Right hindlimb (tissue), 1 donor: Measurements from ENCODE around the gene CCT7.
A peak's percentile ranks its signal among the peaks of the same experiment; 100 is the strongest.

Source experiments
- DNase-seq: peaks from one replicate; pipeline ENCODE4 v3.0.0-alpha.2; 2018

Gene CCT7

DNA sequence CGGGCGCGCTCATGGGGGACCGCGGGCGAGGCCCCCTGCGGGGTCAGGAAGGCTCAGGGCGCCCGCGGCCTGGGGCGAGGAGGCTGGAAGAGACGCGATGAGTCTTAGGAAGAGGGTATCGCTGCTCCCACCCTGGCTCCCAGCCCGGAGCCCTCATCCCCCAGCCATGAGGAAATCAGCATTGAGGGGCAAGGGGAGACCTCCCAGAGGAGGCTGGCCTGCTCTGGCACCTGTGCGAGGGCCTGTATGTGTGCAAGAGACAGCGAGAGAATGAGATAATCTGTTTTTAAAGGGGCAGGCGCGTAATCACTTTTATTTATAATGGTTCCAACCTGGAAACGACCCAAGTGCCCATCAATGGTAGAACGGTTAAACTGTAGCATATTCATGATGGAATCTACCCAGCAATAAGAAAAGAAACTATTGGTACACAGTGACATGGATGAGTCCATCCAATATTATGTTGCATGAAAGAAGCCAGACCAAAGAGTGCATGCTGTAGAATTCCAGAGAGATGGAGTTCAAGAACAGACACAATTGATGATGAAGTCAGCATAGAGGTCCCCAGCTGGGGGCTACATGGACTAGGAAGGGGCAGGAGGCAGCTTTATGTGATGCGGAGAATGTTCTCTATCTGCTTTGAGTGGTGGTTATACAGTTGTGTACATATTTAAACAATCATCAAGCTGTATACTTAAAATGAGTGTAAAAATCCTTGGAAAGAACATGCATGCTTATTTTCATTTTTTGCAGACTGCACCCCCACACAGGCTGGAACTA lies 35.8 kb downstream of the CCT7 start:
- DNase-seq: no peak

DNA sequence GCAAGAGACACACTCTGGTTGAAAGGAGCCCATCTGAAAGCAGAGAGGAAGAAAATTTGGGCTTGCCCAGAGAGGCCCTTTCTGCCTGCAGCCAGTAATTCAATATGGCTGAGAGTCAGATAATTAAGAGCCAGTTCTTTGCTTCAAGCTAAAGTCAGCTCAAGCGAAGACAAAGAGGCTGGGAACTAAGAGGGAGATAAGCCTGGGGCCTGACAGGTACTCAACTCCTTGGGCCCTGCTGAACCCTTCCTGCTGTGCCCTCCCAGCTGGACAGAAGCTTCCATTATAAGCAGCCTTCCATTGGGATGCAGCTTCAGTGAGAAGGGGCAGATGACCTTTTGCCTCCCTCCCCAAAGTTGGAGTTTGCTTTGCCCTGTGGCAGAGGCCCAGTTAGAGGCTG lies 38.2 kb downstream of the CCT7 start:
- no peak for DNase-seq

DNA sequence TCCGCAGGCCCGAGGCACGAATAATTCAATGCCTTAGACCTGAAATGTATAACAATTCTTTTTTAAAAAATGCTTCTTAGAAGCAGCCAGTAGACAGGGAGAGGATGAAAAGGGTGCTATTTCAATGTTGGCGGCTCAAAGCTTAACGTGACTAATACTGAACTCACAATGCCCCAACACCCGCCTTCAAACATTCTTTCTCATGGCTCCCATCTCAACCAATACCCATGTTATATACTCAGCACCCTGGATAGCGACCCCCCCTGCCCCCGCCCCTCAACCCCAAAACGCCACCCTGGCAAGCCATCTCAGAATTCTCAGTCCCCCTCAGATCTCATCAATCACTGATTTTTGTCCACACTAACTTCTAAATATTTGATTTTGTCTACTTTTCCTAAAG lies 45.7 kb downstream of the CCT7 start:
- no peak for DNase-seq

DNA sequence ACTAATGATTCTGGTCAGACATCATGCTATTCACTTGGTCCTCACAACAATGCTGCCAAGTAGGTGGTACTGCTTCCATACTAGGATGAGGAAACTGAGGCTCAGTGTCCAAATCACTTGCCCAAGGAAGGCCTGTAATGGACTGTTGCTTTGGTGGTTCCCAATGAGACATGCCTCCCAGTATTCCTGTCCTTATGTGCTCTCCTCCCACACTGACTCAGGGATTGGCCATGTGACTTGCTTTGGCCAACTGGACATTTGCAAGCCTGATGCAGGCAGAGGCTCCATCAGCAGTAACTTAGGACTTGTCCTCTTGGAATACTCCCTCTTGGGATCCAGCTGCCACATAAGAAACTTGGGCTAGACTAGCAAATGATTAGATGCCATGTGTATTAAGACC lies 47.1 kb downstream of the CCT7 start:
- DNase-seq: no peak

DNA sequence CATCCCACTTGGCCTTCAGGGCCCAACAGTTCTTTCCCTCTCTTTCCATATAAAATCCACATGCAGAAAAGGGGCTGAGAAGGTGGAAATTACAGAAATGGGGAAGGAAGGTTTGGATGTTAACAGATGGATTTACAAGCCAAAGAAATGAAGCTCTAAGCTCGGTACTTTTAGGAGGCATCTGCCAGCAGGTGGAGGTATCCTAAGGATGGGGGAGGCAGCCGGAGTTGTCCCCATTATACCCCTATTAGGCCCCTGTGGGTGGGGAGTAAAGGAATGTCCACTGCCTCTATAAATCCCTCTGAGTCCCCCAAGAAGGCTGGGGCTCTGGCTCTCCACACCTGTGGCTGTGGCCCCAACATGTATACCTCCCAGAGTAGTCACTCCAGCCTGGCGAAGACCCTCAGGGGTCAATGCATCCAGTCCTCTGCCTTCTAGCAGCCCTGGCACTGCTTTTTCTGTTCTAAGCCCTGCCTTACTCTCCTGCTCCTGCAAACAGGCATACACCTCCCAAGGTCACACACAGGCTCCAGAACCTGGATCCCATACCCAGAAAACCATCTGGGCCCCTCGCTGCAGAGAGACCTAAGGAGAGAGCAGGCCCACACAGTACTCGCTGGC lies 48.9 kb downstream of the CCT7 start:
- no peak for DNase-seq

DNA sequence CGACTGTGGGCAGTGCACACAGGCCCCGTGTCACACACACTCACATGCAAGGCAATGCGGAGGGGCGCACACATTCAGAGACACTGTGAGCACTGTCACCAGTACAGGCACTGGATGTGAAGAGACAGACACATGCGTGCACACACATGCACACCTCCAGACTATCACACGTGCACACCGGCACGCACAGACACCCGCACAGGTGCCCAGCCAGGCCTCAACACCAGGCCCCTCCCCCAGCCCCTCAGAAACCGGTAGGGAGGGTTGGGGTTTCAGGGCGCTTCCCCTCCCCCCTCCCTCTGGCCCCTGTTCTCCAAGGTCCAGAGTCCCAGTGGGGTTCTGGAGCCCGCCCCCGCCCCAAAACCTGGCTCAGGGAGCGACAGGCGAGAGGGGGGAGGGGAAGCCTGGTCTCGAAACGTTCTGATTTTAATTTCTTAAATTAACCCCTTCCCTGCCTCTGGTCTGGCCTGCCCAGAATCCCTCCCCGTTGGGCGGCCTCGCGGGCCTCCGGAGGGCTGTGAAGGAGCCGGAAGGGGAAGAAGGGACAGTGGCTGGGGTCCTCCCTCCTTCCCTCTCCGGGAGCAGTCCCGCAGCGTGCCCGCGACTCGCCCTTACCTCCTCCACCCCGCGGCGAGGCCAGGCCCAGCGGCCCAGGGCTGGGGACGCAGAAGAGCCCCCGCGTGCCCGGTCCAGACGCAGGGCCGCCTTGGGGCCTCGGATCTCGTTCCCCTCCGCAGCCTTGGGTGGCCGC lies 49.6 kb downstream of the CCT7 start:
- DNase-seq: no peak

DNA sequence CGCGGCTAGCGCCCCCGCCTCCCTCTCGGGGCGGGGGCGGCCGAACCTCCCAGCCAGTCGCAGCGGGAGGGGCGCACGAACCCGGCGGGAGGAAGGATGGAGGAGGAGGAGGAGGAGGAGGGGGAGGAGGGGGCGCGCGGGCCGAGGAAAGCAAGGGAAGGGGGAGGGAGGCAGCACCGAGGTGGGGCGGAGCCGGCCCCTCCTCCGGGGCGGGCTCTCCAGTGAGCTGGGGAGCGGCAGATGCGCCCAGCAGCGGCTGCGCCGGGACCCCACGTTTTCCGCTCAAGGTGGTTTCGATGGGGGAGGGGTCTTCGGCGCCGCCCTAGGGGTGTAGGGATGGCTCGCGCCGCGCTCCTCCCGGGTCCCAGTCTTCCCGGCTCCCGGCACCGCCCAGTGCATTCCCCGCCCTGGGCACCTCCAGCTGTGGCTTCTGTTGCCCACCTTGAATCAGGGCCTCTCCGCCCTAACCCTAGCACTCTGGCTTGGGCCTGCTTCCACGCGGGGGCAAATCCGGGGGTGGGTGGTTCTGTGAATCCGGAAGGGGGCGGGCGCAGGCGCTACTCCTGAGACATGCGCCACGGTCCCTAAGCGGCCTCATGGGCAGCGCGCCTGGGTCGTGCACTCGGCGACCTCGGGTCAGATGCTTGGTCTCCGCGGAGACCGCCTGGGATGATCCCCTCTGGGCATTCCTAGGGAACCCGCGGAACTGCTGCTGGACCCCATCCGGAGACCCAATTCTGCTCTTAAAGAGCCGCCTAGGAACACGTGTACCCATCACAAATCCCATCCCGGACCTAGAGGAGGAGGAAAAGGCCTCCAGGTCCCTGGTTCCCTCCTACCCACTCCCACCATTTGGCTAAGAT lies 50.4 kb downstream of the CCT7 start, which contains the start of gene FBXO41:
Gene FBXO41, minus strand, starts transcription at position 183 of the 863 bp plus-strand sequence. CDS start 14,848 bp downstream, outside the sequence.
- DNase-seq: no peak

DNA sequence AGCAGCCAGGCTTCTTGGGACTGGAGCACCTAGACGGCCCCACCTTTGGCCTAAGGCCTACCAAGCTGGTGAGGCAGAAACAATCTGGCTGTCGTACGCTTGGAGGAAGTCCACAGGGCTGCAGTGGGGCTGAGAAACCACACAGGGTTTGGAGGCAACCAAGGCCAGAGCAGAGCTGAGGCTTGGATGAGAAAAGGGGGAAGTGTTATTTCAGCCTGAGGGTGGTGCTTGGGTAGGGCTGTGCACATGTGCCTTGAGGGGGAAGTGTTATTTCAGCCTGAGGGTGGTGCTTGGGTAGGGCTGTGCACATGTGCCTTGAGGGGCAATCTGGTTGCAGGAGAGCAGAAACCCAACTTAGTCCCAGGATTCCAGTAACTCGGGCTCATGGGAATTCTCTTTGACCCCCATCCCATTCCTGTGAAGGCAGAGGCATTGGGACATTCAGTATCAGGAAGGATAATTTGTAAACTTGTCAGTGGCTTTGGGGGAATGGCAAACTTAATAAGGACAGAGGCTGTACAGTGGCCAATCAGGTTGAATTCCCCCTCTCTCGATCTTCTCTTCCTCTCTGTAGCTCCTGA lies 51.1 kb downstream of the CCT7 start:
- DNase-seq: no peak

DNA sequence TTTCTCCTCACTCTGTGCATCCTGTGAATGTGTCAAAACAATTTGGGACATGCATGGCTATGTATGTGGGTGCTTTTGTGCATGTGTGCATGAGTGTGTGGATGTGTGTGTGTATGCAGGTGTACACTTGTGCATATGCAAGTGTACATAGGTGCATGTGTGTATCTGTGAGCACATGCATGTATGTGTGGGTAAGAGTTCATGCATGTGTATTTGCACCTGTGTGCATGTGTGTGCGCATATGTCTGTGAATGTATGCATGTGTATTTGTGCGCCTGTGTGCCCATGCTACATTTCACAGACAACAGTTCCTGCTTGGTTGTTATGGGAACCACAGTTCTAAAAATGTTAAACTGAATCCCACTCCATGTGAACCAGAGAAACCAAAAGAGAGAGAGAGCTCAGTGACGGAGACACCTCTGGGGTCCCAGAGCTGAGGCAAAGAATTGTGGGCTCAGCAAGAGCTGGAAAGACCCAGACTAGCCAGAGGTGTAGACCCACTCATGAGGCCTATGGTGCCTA lies 52.1 kb downstream of the CCT7 start:
- no peak for DNase-seq

DNA sequence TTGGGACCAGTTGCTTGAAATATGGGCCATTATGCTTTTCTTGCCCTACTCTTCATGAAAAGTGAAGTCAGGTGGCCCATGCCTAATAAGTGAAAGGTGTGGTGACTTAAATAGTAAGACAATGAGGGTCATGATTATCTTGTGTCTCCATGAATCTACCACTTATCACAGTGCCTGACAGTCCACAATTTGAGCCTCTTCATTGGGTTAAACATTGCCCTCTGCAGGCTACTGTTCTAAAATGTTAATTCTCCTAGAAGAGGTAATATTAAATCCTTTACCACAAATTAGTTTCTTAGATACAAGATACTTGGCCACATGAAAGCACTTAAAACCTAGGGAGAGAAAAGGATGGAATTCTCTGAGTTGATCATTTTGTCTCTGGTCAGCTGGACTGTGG lies 55.2 kb downstream of the CCT7 start:
- DNase-seq: no peak

DNA sequence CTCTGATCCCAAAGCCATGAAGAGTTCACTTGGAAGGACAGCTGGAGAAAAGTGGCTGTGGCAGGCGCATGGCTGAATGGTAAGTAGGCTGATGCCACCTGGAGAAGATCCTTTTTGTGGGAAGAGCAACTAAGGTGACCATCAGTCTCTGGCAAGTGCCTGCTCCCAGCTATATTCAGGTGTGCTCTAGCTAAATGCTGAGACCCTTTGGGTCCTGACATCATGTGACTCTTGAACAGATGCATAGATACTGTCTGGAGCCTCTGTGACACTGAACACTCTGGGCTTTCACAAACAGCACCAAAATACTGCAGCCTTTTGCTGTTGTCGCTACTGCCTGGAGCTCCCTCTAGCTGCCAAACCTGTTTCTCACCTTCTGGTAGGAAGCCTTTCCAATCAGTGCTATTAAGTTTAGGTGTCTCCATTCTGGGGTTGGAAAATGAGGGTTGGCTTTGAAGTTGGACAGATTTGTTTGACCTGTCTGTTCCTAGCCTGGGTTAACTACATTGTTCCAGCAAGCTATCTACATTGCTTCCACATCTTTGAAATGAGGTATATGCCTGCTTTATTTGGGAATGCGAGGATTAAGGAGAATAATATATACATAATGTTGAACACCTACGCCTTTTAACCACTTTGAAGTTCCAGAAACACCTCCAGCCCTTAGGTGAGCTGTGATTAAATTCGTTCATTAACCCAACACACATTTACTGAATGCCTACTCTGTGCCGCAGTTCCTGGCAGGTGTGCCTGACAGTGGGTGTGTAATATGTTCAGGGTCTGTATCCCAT lies 56.1 kb downstream of the CCT7 start:
- DNase-seq: no peak

DNA sequence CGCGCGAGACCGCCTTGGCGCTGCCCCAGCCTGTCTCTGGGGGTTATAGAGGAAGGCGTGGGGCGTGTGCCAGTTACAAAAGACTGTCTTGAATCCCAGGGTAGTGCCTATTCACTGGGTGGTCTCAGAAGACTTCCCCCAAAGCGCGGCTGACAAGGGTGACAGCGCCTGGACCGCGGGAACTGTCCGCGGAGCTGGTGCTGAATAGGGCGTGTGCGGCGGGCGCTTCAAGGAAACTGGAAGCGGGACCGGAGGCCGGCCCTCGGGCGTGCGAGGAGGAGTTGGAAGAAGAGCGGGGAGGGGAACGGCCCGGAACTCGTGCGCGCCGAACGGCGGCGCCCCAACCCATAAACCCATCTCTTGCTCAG lies 57.0 kb downstream of the CCT7 start:
- DNase-seq: peak; percentile 80

DNA sequence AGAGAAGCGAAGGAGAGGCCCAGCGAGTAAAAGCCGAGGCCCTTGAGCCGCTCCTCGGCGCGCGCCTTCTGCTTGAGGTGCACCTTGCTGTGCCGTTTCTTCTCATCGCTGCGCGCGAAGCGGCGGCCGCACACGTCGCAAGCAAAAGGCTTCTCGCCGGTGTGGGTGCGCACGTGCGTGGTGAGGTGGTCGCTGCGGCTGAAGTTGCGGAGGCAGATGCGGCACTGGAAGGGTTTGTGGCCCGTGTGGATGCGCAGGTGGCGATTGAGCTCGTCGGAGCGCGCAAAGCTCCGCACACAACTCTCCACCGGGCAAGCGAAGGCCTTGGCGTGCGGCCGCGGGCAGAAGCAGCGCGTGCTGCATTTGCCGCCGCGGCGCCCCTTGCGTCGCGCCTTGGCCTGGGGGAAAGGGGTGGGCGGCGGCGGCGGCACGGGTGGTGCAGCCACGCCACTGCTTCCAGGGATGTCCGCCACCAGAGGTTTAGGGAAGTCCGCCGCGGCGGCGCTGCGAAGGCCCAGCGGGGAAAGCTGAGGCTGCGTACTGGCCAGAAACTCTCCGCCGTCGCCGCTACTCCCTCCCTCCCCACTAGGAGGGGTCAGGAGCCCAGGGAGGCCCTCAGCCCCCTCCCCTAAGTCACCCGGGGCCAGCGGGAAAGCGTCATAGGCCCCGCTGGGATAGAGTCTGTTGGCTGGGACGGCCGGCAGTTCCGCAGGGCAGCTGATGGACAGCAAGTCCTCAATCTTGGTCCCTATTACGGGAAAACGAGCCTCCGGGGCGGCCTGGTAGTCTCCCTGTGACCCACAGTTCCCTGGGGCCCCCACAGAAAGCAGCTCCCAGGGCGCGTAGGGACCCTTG lies 57.6 kb downstream of the CCT7 start:
- no peak for DNase-seq

DNA sequence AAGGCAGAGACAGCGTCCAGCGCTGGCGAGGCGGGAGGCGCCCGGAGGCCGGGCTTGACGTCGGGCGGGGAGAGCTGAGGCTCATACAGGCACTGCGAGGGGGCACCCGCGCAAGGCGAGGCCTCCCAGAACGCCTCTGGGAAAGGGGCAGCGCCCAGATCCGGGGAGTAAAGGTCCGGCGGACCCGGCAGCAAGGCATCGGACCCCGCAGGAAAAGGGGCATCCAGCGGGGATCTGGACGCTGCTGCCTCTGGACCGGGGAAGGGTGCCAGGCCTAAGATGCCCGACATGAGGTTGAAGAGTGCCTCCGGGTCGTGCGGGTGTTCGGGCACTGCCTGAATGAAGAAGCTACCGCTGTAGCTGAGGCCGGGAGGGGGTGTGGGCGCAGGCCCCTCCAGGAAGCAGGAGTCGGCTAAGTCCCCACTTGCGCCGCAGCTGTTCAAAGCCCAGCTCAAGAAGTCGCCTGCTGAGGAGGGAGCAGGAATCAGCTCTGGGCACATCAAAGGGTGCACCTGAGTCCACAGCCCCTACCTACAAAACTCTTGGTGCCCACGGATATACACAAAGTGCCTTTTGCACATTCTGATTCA lies 58.3 kb downstream of the CCT7 start:
- no peak for DNase-seq

DNA sequence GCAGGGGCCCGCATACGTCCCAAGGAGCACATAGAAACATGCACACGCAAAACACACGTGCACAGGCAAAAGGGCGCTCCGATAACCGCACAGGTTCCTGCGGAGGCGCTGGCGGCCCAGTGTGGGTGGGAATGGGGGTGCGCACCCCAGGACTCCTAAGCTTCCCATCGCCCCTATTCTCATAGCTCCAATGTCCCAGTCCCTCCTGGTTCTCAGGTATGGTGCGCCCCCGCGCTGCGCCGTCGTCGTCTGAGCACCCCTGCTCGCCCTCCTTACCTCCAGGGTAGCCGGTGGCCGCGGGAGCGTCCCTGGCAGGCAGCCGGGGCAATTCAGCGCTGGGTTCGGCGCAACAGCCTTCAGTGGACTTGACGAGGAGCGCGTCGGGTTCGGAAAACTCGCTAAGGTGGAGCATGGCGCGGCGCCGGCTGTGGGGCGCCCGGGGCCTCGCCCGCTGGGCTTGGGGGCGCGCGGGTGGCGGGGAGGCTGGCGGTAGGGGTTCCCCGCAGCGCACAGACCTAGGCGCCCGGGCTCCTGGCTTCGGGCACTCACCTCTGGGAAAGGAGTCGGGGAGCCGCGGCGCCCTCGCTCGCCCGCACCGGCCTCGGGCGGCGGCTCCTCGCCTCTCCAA lies 58.9 kb downstream of the CCT7 start:
- no peak for DNase-seq

DNA sequence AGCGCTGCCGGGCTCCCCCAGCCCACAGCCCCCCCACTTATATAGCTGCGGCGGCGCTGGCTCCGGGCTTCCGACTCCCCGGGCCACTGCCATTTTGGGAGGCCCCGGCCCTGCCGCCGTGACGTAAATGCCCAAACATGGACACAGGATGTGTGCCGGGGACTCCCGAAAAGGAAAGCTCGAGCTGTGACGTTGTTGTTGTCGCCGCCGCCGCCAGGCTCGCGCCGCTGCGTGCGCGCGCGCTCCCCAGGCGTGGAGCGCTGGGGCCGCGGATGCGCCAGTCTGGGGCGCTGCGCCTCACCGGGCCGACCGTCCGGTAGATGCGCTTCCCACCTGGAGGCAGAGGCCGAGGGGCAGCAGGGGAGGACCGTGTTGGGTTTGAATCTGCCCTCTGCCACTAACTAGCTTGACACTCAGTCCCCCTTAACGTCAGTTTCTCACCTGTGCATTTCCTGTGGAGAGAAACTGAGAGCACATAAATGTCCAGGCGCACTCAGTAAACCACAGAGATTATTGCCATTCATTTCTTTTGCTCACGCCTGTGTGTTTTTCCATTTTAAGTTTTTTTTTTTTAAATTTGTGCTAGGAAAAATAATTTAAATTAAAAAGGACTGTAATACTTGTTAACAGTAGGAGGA lies 59.5 kb downstream of the CCT7 start, which contains the start of gene EGR4:
Gene EGR4, minus strand, starts transcription at position 15 of the 638 bp plus-strand sequence. CDS start 231 bp downstream, outside the sequence.
- DNase-seq: peak; percentile 27

DNA sequence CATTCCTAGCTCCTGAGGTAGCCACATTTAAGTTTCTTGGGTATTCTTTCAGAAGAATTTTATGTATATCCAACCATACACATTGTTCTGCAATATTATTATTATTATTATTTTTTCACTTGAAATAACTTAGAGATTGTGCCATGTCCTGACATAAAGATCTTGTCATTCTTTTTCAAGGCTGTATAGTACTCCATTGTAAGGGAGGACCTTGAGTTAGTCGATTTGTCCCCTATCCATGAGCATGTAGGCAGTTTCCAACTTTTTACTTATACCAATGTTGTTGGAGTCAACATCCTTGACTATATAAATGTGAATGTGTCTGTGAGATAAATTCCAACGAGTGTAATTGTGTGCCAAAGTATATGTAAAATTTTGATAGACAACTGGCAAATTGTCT lies 60.1 kb downstream of the CCT7 start:
- no peak for DNase-seq

DNA sequence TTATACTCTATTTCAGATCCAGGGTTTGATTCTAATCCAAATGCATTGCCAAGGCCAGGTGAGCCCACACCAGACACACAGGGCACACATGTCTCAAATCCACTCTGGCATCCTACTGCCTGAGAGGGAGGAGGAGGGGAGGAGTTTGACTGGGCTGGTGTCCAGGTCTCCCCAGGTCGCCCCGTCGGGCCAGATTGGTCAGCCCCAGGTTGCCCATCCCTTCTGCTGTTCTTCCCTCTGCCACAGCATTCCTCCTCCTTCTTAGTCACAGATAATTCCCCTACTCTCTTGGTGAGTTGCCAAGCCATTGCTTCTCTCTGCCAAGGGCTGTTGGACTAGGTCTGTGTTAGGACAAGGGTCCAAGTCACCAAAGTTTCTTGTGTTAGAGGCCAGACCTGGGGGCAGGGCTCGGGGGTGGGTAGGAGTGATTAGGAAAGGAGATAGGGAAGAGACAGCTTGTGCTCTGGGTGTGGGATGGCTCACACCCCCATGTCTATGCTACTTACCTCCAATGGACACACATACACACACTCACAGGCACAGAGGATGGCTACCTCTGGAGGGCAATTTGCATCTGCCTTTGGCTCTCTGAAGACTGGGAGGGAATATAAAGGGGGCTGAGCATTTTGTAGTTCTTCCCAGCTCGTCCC lies 61.8 kb downstream of the CCT7 start:
- no peak for DNase-seq
